Subcutaneous abdominal adipose tissue (tissue), 5 donors: ENCODE results near the gene CORO2B.

Source experiments
- H3K27ac ChIP-seq: one replicate; pipeline ENCODE4 v1.7.0; 2013; ENCODE audit warnings: low read depth, mild to moderate bottlenecking, inconsistent platforms, low read length, moderate library complexity
- H3K27me3 ChIP-seq, 5 donors: one replicate each; pipeline ENCODE4 v1.7.0; 2013; ENCODE audit warnings: low read length in 5 of 5, inconsistent platforms in 1 of 5; ENCODE audit not compliant: control insufficient read depth in 5 of 5, insufficient read depth in 4 of 5
- H3K36me3 ChIP-seq, 5 donors: one replicate each; pipeline ENCODE4 v1.7.0; 2013; ENCODE audit warnings: low read length in 5 of 5; ENCODE audit not compliant: control insufficient read depth in 5 of 5, insufficient read depth in 5 of 5
- H3K4me1 ChIP-seq, 5 donors: one replicate each; pipeline ENCODE4 v1.7.0; 2013; ENCODE audit warnings: low read length in 5 of 5, mild to moderate bottlenecking in 3 of 5, moderate library complexity in 1 of 5; ENCODE audit not compliant: control insufficient read depth in 5 of 5, insufficient read depth in 5 of 5
- H3K4me3 ChIP-seq, 5 donors: one replicate each; pipeline ENCODE4 v1.7.0; 2013; ENCODE audit warnings: low read length in 5 of 5, low read depth in 1 of 5
- H3K9ac ChIP-seq, 5 donors: one replicate each; pipeline ENCODE4 v1.7.0; 2013; ENCODE audit warnings: low read length in 5 of 5, mild to moderate bottlenecking in 4 of 5, moderate library complexity in 3 of 5
- H3K9me3 ChIP-seq, 5 donors: one replicate each; pipeline ENCODE4 v1.7.0; 2013; ENCODE audit warnings: low read length in 5 of 5; ENCODE audit not compliant: control insufficient read depth in 5 of 5
- donor health status: healthy.
- donor health status: healthy.
- donor health status: healthy.
- donor health status: healthy.
- donor health status: healthy.

CORO2B gene

GRCh38 chr15:68650901-68651709, 72.3 kb downstream of the CORO2B start:
- H3K9ac ChIP-seq, result no peak overlapping the region
- H3K9me3 ChIP-seq, result no peaks in the 10 kb centered on the region
- peaks cover 0 to 5% (median 3%) of the 10 kb centered on the region in 5 donors for H3K4me1 ChIP-seq
- H3K36me3 ChIP-seq, result peaks cover 0 to 7% (median 0%) of the 10 kb centered on the region in 5 donors
- no peak overlapping the region for H3K27ac ChIP-seq
- no peaks in the 10 kb centered on the region for H3K27me3 ChIP-seq
- H3K4me3 ChIP-seq, result no peak overlapping the region

GRCh38 chr15:68651916-68652525, 73.2 kb downstream of the CORO2B start:
- Histone ChIP-seq H3K9ac (peak overlapping the region in 1 of 5 donors; percentile 2), H3K27me3 (no peaks in the 10 kb centered on the region), H3K27ac (no peak overlapping the region), H3K9me3 (no peaks in the 10 kb centered on the region), H3K4me3 (no peak overlapping the region), H3K4me1 (no peaks in the 10 kb centered on the region), H3K36me3 (peaks cover 0 to 7% (median 0%) of the 10 kb centered on the region in 5 donors)

- H3K4me1 ChIP-seq, result no peaks in the 10 kb centered on the region
- H3K9me3 ChIP-seq, result no peaks in the 10 kb centered on the region
- H3K27ac ChIP-seq, result no peak overlapping the region
- no peak overlapping the region for H3K9ac ChIP-seq
- no peak overlapping the region for H3K4me3 ChIP-seq
- H3K36me3 ChIP-seq, result peaks cover 0 to 7% (median 0%) of the 10 kb centered on the region in 5 donors
- no peaks in the 10 kb centered on the region for H3K27me3 ChIP-seq
These were observed 74.3 kb downstream of the CORO2B start for GRCh38 chr15:68653031-68653635.

- Histone ChIP-seq H3K36me3 (peaks cover 0 to 7% (median 0%) of the 10 kb centered on the region in 5 donors), H3K27me3 (no peaks in the 10 kb centered on the region), H3K4me1 (no peaks in the 10 kb centered on the region), H3K27ac (no peak overlapping the region), H3K4me3 (no peak overlapping the region), H3K9ac (no peak overlapping the region), H3K9me3 (no peaks in the 10 kb centered on the region)
These were observed 75.0 kb downstream of the CORO2B start for GRCh38 chr15:68653801-68654200.

- Histone ChIP-seq H3K9me3 (no peaks in the 10 kb centered on the region), H3K9ac (no peak overlapping the region), H3K27me3 (no peaks in the 10 kb centered on the region), H3K36me3 (peaks cover 0 to 7% (median 0%) of the 10 kb centered on the region in 5 donors), H3K4me3 (no peak overlapping the region), H3K27ac (no peak overlapping the region), H3K4me1 (no peaks in the 10 kb centered on the region)
These were observed 76.2 kb downstream of the CORO2B start for GRCh38 chr15:68654786-68655560.

- H3K4me3 ChIP-seq, result no peak overlapping the region
- H3K27ac ChIP-seq, result no peak overlapping the region
- H3K27me3 ChIP-seq, result no peaks in the 10 kb centered on the region
- no peak overlapping the region for H3K9ac ChIP-seq
- peaks cover 0 to 7% (median 0%) of the 10 kb centered on the region in 5 donors for H3K36me3 ChIP-seq
- peaks cover 0 to 2% (median 0%) of the 10 kb centered on the region in 5 donors for H3K4me1 ChIP-seq
- H3K9me3 ChIP-seq, result no peaks in the 10 kb centered on the region
These were observed 77.1 kb downstream of the CORO2B start for GRCh38 chr15:68655686-68656437.

- H3K4me1 ChIP-seq, result peaks cover 0 to 2% (median 0%) of the 10 kb centered on the region in 5 donors
- no peaks in the 10 kb centered on the region for H3K9me3 ChIP-seq
- H3K27me3 ChIP-seq, result no peaks in the 10 kb centered on the region
- no peak overlapping the region for H3K4me3 ChIP-seq
- H3K27ac ChIP-seq, result no peak overlapping the region
- no peak overlapping the region for H3K9ac ChIP-seq
- H3K36me3 ChIP-seq, result peaks cover 0 to 7% (median 0%) of the 10 kb centered on the region in 5 donors
These were observed 77.6 kb downstream of the CORO2B start for GRCh38 chr15:68656438-68656739.

- no peak overlapping the region for H3K27ac ChIP-seq
- H3K27me3 ChIP-seq, result no peaks in the 10 kb centered on the region
- peaks cover 0 to 2% (median 0%) of the 10 kb centered on the region in 5 donors for H3K4me1 ChIP-seq
- no peaks in the 10 kb centered on the region for H3K9me3 ChIP-seq
- peaks cover 0 to 2% (median 0%) of the 10 kb centered on the region in 5 donors for H3K36me3 ChIP-seq
- no peak overlapping the region for H3K4me3 ChIP-seq
- H3K9ac ChIP-seq, result no peak overlapping the region
These were observed 79.4 kb downstream of the CORO2B start for GRCh38 chr15:68658151-68658550.

- no peaks in the 10 kb centered on the region for H3K9me3 ChIP-seq
- peaks cover 0 to 2% (median 0%) of the 10 kb centered on the region in 5 donors for H3K36me3 ChIP-seq
- H3K27me3 ChIP-seq, result no peaks in the 10 kb centered on the region
- no peak overlapping the region for H3K27ac ChIP-seq
- H3K4me1 ChIP-seq, result peaks cover 0 to 2% (median 0%) of the 10 kb centered on the region in 5 donors
- H3K9ac ChIP-seq, result no peak overlapping the region
- H3K4me3 ChIP-seq, result no peak overlapping the region
These were observed 80.0 kb downstream of the CORO2B start for GRCh38 chr15:68658641-68659358.
